Measurements from ENCODE around the gene CDC42SE2.
"Not testable (repeated sequence)": the region's sequence is repeated elsewhere in the genome, so short reads cannot be mapped to it uniquely, and the experiment has no call there.

Gene CDC42SE2

DNA sequence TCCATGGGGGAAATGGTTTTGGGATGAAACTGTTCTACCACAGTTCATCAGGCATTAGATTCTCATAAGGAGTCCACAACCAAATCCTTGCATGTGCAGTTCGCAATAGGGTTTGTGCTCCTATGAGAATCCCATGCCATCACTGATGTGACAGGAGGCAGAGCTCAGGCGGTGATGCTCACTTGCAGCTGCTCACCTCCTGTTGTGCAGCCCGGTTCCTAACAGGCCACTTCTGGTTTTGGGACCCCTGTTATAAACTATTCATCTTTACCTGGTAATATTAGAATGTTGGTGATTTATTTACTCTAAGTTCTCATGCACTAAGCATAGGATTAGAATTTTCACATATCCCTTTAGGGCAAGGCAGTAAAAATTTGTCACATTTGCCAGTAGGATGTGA is 122.3 kb downstream of the CDC42SE2 start:
- no peak for DNase-seq (ENCODE audit: extremely low read depth in 1 of 2, low read depth in 1 of 2)

DNA sequence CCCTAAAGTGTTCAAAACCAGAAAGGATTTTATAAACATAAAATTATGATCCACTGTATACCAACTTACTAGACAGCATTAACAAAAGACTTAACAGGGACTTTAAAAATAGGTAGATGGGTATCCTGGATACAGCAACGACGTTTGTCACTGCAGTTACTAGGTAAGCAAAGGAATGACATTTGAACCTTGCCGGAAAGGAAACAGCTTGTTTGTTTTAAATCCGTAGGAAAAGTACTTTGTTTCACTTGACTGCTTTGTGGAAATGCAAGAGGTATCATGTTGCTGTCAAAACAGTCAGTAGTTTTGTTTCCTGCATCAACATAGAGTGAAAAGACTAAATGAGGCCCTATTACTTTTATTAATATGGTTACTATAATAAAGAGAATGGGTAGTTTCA is 122.9 kb downstream of the CDC42SE2 start:
- no peak for DNase-seq (ENCODE audit: extremely low read depth in 1 of 2, low read depth in 1 of 2)

DNA sequence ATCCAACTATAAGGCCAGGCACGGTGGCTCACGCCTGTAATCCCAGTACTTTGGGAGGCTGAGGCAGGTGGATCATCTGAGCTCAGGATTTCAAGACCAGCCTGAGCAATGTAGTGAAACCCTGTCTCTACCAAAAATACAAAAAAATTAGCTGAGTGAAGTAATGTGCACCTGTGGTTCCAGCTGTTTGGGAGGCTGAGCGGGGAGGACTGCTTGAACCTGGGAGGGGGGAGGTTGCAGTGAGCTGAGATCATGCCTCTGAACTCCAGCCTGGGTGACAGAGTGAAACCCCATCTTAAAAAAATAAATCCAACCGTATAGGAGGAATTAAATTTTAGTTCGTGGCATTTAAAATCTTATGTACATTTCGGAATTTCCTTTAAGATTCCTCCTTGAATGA is 123.4 kb downstream of the CDC42SE2 start:
- no peak for DNase-seq (ENCODE audit: extremely low read depth in 1 of 2, low read depth in 1 of 2)

DNA sequence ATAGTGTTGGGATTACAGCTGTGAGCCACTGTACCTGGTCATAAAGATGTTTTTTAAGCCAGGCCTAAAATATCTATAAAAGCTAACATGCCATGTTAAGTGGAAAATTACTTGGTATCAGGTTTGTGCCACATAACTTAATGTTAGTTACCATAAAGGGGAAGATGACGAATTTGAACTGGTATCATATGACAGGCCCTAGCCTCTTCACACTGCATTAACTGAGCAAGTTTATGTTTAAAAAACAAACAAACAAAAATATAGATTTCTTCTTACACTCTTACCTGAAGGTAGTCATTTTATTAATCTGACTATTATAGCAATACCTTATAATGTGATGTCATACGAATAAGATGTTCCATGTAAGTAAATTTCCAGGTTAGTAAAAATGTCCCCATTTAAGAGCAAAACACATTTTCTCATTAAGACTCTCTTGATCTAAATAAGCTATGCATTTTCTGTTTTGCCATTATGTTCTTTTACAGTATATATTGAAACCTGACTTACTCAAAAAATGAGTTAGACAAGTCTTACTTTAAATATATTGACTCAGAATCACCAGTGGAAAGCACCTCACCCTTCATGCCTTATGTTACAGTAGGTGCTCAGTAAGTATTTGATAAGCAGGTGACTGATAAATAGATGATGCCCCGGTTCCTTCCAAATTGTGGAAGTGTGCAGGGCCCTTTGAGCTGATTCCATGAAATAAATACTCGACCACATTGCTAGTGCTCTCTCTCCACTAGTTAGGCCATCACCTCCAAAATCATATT is 125.4 kb downstream of the CDC42SE2 start:
- no peak for DNase-seq (ENCODE audit: extremely low read depth in 1 of 2, low read depth in 1 of 2)

DNA sequence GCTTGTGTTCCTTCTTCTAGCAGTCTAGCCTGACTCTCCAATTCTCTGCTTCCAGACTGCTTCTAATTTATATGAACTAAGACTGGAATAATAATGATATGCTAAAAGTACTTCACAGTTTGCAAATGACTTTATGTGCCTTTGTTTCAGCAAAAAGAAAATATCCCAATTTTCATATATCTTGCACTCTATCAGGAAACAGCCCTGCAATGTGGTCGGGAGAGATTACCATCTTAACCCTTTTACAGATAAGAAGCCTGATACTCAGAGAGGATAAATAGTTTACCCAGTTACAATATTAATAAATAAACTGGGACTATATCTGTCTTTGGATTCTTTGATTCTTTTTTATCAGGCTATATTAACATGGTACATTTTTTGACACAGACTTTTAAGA is 126.0 kb downstream of the CDC42SE2 start:
- DNase-seq (ENCODE audit: extremely low read depth in 1 of 2, low read depth in 1 of 2), result no peak

GRCh38 chr5:131392466-131393095 is 128.7 kb downstream of the CDC42SE2 start:
- no peak for DNase-seq (ENCODE audit: extremely low read depth in 1 of 2, low read depth in 1 of 2)

GRCh38 chr5:131393498-131393968 is 129.7 kb downstream of the CDC42SE2 start:
- no peak for DNase-seq (ENCODE audit: extremely low read depth in 1 of 2, low read depth in 1 of 2)

DNA sequence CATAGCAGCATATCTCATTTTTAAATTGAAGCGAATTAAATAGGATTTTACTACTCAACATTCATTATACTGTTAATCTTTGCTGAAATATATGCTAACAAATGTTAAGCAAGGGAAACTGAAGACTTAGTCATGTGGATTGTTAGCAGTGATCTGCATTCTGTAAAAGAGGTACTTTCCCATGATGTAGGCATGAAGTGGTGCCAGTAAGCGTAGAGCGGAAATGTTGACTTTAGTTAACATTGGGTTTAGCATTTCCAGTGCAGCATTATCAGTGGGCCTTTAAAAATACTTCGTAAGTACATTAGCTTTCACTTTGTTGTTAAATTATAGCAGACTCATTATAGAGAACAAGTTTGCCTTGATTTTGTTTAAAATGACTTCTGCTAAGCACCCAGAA is 130.3 kb downstream of the CDC42SE2 start:
- no peak for DNase-seq (ENCODE audit: extremely low read depth in 1 of 2, low read depth in 1 of 2)

DNA sequence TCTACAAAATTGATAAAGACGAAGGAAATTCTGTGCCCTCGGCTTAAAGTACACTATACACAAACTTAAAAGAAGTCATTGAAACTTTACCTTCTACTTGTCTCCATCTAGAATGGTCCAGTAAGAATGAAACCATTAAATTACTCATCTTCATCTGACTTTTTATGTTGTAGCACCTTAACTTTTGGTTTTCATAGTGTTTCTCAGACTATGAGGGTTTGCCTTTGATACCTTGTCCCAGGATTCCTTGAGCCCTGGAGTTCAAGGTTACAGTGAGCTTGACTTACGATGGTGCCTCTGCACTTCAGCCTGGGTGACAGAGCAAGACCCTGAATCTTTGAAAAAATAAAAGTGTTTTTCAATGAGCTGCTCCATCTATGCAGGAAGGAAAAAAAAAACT is 132.2 kb downstream of the CDC42SE2 start:
- no peak for DNase-seq (ENCODE audit: extremely low read depth in 1 of 2, low read depth in 1 of 2)

DNA sequence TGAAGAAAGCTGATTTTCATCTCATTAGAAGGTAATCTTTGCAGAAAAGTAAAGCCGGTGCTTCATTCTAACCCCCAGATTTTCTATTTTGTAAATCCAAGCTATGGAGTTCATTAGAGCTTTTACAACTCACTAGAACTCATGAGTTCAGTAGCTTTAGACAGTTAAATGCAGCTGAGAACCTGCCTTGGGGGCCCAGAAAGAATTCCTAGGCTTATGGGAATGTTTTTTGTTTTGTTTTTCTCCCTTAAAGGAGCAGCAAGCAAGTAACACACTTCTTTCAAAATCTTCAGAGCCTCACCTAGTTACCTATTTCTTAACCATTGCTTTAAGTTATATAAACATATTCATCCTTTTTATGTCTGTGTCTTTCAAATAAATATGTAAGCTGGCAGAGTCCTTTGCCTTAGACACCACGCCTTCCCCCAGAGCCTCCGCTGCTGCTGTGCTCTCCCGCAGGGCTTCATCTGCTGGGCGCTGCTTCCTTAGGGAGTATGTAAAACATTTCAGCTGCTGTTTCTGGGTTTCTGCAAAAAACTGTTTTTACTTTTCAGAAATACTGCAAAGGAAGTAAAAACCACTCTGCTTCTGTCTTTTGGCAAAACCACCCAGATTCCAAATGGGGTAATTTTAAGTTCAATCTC is 132.9 kb downstream of the CDC42SE2 start:
- no peak for DNase-seq (ENCODE audit: extremely low read depth in 1 of 2, low read depth in 1 of 2)

GRCh38 chr5:131399007-131399406 is 135.2 kb downstream of the CDC42SE2 start:
- not testable (repeated sequence) for DNase-seq (ENCODE audit: extremely low read depth in 1 of 2, low read depth in 1 of 2)

- DNase-seq (ENCODE audit: extremely low read depth in 1 of 2, low read depth in 1 of 2), result no peak
These were observed 136.7 kb downstream of the CDC42SE2 start for GRCh38 chr5:131400585-131400984.

DNA sequence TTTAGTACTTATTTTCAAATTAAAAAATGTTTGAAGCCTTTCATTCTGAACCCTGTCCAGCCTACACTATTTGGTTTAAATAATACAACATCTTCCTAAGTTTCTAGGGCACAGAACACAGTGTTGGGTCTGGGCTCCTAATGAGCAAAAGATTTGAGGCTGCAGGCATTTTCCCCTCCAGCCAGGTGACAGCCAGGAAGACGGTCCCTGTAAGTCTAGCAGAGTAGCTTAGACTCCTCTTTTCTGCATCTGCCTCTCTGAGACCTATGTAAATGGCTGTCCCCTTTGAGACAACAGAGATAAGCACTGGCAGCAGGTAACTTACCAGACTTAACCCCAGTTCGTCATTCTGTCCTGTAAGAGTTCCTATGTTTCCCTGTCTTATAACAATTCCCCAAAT is 141.8 kb downstream of the CDC42SE2 start:
- no peak for DNase-seq (ENCODE audit: extremely low read depth in 1 of 2, low read depth in 1 of 2)

GRCh38 chr5:131406076-131406475 is 142.2 kb downstream of the CDC42SE2 start:
- DNase-seq (ENCODE audit: extremely low read depth in 1 of 2, low read depth in 1 of 2), result no peak

DNA sequence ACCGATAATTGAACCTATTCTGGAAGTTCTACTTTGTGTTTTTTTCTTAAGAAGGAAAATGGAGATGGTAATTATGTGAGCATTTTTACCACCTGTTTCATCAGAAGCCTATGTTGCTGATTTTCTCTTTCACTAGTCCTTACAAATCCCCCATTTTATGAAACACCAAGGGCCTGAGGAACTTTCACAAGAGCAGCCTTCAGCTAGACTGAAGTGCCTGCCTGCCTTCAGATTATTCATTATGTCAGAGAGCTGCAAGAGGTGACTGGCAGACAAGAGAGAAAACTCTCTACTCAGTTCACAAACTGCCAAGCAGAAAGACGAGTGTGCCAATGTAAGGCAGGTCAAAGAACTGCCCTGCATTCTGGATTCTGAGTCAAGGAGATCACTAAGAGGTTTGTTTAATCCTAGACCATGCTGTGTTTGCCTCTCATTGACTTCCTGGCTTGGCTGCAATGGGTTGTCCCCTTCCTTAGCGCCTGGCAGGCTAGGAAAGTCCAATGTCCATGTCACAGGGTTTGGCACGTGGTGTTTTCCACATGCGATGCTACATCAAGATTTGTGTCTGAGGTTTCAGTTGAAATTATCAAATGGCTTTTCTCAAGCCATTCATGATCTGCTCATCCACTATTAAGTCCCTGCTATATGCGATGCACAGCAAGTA is 143.3 kb downstream of the CDC42SE2 start:
- no peak for DNase-seq (ENCODE audit: extremely low read depth in 1 of 2, low read depth in 1 of 2)

- DNase-seq (ENCODE audit: extremely low read depth in 1 of 2, low read depth in 1 of 2), result no peak
These were observed 150.0 kb downstream of the CDC42SE2 start for GRCh38 chr5:131413605-131414559.

DNA sequence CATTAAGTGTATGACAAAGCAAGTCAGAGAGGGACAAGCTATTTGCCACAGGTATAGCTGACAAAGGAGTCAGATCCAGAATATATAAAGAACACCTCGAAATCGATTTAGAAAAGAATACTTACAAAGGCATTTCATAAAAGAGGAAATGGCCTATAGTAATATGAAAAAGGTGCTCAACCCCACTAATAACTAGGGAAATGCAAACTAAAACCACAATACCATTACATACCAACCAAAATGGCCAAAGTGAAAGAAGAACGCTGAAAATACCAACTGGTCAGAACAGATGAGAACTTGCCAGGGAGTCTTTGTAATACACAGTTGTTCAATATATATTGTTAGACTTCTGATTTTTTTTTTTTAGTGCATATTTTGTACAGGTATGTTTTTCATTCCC is 152.9 kb downstream of the CDC42SE2 start:
- DNase-seq (ENCODE audit: extremely low read depth in 1 of 2, low read depth in 1 of 2), result no peak

GRCh38 chr5:131417240-131417869 is 153.5 kb downstream of the CDC42SE2 start:
- peak; percentile 65 to 81 for DNase-seq (ENCODE audit: extremely low read depth in 1 of 2, low read depth in 1 of 2)

- no peak for DNase-seq (ENCODE audit: extremely low read depth in 1 of 2, low read depth in 1 of 2)
These were observed 155.0 kb downstream of the CDC42SE2 start for GRCh38 chr5:131418846-131419245.

GRCh38 chr5:131419877-131420276 is 156.0 kb downstream of the CDC42SE2 start:
- no peak for DNase-seq (ENCODE audit: extremely low read depth in 1 of 2, low read depth in 1 of 2)

Measured in activated CD8-positive, alpha-beta memory T cell treated with anti-CD3 and anti-CD28 coated beads for 1 hour (primary cell).